ENCODE results near the gene MUC5AC.
"Not testable (repeated sequence)": the region's sequence is repeated elsewhere in the genome, so short reads cannot be mapped to it uniquely, and the experiment has no call there.

Gene MUC5AC

DNA sequence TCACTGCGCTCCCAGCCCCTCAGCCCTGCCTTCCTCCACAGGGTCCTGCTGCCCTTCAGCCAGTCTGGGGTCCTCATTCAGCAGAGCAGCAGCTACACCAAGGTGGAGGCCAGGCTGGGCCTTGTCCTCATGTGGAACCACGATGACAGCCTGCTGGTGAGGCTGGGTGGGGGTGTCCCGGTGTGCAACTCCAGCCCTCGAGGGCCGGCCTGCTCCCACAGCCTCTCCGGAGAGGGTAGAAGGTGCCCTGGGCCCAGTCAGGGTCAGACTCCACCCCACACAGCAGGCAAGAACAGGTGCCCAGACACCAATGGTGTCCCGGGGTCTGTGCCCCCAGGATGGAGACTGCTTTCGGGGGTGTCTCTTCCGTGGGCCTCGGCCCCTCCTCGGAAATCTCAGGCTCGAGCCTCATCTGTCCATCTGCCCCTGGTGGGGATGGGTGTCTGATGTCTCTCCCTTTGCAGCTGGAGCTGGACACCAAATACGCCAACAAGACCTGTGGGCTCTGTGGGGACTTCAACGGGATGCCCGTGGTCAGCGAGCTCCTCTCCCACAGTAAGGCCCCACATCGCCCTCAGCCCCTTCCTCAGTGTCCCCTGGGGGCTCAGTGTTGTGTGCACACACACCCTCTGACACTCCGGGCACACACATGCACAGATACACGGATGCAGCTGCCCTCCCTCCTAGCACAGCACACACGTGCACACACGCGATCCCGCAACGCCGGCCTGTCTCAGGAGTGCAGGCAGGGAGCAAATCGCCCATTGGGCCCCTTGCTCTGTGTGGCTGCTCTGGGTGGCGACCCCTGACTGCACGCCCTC is 4.9 kb downstream of the MUC5AC start:
- no peak for DNase-seq (ENCODE audit: low spot score)

DNA sequence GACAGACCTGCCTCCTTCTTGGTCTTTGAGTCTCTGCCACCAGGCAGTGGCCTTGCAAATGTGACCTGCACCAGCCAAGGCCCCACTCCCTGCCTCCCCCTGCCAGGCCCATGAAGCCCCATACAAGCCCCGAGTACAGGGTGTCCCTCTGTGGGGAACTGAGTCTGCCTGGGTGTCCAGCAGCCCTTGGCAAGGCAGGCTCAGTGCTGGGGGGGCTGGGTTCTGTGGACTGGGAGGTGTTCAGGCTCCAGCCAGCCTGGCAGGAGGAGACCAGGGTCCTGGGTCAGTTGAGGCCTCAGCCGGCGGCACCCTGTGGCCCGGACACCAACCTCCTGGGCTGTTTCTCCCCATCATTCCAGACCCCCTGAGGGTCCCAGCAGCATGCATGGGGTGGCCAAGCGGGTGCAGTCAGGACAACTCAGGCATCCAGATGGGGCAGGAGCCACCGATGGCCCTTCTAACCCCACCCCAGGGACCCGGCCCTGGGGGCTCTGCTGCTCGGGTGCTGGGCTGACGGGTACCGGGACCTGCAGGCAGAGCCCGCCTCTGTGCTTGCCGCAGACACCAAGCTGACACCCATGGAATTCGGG is 5.7 kb downstream of the MUC5AC start:
- DNase-seq (ENCODE audit: low spot score), result no peak

DNA sequence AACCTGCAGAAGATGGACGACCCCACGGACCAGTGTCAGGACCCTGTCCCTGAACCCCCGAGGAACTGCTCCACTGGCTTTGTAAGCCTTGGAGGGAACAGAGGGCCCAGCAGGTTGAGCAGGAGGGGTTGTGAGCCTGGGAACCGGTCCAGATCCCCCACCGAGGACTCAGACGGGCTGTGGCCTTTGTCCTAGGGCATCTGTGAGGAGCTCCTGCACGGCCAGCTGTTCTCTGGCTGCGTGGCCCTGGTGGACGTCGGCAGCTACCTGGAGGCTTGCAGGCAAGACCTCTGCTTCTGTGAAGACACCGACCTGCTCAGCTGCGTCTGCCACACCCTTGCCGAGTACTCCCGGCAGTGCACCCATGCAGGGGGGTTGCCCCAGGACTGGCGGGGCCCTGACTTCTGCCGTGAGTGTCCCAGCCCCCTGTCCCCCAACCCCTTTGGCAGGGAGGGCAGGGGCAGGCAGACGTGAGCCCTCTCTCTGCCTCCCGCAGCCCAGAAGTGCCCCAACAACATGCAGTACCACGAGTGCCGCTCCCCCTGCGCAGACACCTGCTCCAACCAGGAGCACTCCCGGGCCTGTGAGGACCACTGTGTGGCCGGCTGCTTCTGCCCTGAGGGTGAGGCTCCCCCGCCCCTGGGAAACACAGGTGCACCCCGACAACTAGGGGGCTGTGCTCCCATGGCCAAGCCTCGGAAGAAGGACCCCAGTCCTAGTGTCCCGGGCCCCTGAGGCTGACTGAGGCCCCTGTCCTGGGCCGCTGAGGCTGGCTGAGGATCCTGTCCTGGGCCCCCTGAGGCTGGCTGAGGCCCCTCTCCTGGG is 6.4 kb downstream of the MUC5AC start:
- no peak for DNase-seq (ENCODE audit: low spot score)

DNA sequence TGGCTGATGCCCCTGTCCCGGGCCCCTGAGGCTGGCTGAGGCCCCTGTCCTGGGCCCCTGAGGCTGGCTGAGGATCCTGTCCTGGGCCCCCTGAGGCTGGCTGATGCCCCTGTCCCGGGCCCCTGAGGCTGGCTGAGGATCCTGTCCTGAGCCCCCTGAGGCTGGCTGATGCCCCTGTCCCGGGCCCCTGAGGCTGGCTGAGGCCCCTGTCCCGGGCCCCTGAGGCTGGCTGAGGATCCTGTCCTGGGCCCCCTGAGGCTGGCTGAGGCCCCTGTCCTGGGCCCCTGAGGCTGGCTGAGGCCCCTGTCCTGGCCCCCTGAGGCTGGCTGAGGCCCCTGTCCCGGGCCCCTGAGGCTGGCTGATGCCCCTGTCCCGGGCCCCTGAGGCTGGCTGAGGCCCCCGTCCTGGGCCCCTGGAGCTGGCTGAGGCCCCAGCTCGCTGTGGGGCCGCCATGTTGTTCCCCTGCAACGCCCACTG is 7.1 kb downstream of the MUC5AC start:
- not testable (repeated sequence) for DNase-seq (ENCODE audit: low spot score)

DNA sequence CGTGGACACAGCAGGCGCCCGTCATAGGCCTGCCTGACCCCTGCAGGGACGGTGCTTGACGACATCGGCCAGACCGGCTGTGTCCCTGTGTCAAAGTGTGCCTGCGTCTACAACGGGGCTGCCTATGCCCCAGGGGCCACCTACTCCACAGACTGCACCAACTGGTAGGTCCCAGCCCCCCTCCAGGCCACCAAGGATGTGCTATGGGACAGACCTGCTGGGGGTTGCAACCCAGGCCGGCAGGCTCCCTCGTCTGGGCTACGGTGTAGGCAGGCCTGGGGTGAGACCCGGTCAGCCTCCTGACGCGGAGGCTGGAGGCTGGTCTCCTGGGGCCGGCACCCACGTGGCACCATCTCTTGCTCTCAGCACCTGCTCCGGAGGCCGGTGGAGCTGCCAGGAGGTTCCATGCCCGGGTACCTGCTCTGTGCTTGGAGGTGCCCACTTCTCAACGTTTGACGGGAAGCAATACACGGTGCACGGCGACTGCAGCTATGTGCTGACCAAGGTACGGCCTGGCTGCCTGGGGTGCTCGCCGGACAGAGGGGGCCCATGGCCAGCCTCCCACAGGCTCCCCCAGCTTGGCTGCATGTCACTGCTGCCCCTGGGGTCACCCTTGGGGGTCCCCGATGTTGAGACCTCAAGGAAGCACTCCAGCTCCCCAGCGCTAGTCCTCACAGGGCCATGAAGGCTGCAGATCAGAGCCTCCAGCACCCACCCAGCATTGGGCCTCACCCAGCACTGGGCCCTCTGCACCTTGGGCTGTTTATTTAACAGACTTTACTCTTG is 7.7 kb downstream of the MUC5AC start:
- DNase-seq (ENCODE audit: low spot score), result no peak

DNA sequence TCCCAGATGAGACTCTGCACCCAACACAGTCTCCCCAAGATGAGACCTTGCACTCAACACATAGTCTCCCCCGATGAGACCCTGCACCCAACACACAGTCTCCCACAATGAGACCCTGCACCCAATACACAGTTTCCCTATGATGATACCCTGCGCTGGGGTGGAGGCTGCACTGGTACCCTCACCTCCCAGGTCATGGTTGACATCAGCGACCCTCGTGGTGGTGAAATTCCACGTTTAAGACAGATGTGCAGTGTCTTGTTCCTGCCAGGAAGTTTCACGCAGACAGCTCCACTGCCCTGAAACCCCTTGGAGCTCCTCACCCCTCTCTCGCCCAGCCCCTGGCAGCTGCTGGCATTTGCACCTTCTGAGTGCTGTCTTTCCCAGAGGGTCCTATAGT is 9.5 kb downstream of the MUC5AC start:
- DNase-seq (ENCODE audit: low spot score), result no peak

DNA sequence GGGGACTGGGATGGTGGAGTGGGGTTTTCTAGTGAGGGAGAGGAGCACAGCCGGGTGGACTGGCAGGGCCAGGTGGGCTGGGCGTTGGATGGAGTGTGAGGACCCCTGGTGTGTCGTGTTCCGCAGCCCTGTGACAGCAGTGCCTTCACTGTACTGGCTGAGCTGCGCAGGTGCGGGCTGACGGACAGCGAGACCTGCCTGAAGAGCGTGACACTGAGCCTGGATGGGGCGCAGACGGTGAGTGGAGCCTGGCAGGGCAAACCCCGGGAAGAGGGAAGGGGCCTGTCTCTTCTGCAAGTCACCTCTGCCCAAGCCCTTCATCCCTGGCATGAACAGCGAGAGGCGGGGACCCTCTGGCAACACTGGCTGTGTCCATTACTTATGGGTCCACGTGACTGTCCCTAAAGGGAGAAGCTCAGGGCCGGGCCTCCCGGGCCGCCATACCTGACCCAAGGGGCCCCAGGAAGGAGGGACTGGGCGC is 10.0 kb downstream of the MUC5AC start:
- DNase-seq (ENCODE audit: low spot score), result no peak

DNA sequence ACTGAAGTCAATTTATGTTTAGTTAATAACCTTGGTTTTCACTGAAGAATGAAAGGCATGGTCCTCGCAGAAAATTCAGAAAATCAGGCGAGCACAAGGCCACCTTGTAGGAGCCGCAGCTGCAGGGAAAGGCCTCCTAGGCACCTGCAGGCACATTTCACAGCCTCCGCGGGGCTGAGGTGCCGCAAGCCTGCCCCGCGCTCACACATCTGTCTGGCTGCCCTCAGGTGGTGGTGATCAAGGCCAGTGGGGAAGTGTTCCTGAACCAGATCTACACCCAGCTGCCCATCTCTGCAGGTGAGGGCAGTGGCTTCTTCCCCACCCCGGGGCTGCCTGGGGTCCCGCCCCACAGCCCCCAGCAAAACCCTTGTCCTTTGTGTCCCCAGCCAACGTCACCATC is 10.5 kb downstream of the MUC5AC start:
- DNase-seq (ENCODE audit: low spot score), result no peak

DNA sequence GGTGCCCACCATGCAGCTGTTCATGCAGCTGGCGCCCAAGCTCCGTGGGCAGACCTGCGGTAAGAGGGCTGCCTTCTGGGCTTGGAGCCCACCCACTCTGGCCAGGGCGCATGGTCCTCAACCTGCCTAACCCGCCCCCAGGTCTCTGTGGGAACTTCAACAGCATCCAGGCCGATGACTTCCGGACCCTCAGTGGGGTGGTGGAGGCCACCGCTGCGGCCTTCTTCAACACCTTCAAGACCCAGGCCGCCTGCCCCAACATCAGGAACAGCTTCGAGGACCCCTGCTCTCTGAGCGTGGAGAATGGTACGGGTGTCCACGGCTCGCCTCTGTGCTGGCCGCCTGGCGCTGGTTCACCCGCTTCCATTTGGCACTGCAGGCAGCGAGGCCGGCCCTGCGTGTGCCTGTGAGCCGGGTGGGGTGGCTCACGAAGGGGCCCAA is 11.0 kb downstream of the MUC5AC start:
- no peak for DNase-seq (ENCODE audit: low spot score)

DNA sequence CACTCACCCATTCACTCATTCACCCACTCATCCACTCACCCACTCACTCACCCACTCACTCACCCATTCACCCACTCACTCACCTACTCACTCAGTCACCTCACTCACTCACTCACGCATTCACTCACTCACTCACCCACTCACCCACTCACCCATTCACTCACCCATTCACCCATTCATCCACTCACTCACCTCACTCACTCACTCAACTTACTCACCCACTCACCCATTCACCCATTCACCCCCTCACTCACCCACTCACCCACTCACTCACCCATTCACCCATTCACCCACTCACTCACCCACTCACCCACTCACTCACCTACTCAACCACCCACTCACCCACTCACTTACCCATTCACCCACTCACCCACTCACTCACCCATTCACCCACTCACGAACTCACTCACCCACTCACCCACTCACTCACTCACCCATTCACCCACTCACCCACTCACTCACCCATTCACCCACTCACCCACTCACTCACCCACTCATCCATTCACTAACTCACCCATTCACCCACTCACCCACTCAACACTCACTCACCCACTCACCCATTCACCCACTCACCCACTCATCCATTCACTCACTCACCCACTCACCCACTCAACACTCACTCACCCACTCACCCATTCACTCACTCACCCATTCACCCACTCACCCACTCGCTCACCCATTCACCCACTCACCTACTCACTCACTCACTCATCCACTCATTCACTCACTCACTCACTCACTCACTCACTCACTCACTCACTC is 13.7 kb downstream of the MUC5AC start:
- no peak for DNase-seq (ENCODE audit: low spot score)

DNA sequence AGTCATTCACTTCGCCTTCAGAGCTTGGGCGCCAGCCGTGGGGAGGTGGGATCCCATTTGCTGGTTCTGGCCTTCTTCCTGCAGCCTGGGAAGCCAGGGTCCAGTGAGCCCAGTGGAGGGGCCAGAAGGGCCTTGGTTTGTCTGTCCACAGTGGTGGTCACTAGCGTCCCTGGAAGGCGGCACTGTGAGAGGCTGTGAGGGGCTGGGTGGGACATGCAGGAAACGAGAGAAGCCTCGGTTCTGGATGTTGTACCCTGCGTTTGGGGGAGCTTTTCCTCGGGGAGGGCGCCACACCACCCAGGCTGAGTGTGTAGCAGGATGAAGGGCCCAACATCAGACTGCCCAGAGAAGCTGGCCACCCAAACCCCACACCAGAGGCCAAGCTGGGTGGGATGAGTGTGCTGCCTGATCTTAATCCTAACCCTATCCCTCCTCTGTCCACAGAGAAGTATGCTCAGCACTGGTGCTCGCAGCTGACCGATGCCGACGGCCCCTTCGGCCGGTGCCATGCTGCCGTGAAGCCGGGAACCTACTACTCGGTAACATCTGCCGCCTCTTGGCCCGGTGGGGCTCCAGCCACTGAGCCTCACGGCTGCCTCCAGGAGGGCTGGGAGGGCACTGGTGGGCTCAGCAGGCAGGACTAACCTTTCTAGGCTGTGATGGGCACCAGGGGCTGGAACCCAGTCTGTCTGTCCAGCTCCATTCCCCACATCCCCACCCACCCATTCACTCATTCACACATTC is 14.4 kb downstream of the MUC5AC start:
- DNase-seq (ENCODE audit: low spot score), result no peak

DNA sequence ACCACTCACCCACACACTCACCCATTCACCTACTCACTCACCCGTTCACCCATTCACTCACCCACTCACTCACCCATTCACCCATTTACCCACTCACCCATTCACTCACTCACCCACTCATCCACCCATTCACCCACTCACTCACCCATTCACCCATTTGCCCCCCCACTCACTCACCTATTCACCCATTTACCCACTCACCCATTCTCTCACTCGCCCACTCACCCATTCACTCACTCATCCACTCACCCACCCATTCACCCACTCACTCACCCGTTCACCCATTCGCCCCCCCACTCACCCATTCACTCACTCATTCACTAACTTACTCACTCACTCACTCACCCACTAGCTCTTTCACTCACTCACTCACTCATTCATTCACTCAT is 15.0 kb downstream of the MUC5AC start:
- DNase-seq (ENCODE audit: low spot score), result no peak

DNA sequence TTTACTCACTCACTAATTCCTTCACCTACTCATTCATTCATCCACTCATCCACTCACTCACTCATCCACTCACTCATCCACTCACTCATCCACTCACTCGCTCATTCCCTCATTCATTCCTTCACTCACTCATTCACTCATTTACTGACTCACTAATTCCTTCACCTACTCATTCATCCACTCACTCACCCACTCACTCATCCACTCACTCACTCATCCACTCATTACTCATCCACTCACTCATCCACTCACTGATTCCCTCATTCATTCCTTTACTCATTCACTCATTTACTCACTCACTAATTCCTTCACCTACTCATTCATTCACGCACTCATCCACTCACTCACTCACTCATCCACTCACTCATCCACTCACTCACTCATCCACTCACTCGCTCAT is 15.6 kb downstream of the MUC5AC start:
- not testable (repeated sequence) for DNase-seq (ENCODE audit: low spot score)

DNA sequence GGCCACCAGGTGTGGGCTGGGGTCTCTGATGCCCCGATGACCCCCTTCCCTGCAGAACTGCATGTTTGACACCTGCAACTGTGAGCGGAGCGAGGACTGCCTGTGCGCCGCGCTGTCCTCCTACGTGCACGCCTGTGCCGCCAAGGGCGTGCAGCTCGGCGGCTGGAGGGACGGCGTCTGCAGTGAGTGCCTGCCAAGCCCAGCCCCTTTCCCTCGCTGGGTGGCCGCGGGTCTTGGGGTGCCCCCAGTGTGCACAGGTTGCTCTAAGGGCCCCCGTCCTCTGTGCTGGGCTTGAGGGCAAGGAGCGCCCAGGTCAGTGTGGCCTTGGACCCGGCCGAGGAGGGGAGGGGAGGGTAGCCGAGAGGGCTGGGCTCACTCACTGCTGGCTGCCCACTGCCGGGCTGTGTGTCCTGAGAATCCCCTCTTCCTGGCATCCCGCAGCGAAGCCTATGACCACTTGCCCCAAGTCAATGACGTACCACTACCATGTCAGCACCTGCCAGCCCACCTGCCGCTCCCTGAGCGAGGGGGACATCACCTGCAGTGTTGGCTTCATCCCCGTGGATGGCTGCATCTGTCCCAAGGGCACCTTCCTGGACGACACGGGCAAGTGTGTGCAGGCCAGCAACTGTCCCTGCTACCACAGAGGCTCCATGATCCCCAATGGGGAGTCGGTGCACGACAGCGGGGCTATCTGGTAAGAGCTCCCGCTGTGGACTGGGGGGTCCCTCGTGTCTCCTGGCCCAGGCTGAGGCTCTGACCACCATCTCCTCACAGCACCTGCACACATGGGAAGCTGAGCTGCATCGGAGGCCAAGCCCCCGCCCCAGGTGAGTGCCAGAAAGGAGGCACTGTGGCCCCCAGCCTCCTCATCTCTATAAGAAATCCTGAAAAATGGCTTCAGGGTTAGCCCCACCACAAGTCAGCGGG is 17.0 kb downstream of the MUC5AC start:
- no peak for DNase-seq (ENCODE audit: low spot score)

DNA sequence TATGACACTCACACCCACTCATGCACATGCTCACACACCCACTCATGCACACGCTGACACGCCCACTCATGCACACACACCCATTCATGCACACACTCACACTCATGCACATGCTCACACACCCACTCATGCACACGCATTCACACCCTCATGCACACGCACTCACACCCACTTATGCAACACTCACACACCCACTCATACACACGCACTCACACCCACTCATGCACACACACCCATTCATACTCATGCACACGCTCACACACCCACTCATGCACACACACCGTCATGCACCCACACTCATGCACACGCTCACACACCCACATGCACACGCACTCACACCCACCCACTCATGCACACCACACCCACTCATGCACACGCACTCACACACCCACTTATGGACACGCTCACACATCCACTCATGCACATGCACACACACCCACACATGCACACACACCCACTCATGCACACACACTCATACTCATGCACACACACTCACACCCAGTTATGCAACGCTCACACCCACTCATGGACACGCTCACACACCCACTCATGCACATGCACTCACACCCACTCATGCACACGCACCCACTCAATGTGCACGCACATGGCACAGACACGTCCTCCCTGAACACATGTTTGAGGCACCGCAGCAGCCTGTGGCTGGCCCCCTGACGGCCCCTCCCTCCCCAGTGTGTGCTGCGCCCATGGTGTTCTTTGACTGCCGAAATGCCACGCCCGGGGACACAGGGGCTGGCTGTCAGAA is 17.9 kb downstream of the MUC5AC start:
- no peak for DNase-seq (ENCODE audit: low spot score)

DNA sequence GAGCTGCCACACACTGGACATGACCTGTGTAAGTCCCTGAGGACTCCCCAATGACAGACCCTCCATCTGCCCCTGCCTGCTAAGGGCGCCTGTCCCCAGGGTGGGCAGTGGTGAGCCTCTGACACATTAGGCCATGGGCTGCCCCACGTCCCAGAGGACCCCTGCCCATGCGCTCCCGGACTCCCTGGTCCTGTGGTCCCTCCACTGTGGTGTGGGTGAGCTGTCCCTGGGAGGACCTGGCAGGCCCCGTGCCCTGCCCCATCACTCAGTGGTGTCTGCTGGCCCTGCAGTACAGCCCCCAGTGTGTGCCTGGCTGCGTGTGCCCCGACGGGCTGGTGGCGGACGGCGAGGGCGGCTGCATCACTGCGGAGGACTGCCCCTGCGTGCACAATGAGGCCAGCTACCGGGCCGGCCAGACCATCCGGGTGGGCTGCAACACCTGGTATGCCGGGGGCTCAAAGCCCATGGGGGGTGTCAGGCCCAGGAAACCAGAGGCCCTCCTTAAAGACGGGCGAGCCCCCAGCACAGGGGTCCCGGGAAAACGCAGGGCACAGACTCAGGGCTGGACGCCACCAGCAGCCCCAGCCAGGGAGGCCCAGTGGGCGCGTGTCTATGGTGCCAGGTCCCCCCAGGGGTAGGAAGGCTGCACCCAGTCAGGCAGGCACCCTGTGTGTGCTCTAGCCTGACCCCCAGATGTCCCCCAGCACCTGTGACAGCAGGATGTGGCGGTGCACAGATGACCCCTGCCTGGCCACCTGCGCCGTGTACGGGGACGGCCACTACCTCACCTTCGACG is 18.7 kb downstream of the MUC5AC start:
- no peak for DNase-seq (ENCODE audit: low spot score)

DNA sequence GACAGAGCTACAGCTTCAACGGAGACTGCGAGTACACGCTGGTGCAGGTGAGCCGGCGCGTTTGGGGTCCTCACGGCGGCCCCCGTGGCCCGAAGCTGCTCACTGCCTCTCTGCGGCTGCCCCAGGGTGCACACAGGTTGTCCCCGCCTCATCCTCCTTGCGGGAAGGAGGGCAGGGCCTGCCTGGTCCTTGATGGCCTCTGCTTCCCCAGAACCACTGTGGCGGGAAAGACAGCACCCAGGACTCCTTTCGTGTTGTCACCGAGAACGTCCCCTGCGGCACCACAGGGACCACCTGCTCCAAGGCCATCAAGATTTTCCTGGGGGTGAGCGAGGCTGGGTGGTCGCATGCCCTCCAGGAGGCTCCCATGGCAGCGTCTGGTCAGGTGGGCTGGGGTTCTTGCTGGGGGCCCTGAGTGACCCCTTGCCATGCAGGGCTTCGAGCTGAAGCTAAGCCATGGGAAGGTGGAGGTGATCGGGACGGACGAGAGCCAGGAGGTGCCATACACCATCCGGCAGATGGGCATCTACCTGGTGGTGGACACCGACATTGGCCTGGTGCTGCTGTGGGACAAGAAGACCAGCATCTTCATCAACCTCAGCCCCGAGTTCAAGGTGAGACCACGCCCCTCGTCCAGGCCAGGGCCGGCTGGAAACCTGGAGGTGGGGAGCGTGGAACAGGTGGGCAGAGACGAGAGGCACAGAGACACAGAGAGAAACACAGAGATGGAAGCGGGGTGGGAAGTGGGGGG is 19.4 kb downstream of the MUC5AC start:
- DNase-seq (ENCODE audit: low spot score), result no peak

All from pons (tissue), 1 donor.